GM23338 (cell line): ENCODE results near the gene SORCS2. TPM values are rescaled to one million over a fixed set of nuclear protein-coding genes. Genes with fewer than 3 reads are reported as not detected.

ENCODE experiments used
- ATAC-seq: fragments of 200-7000 bp; cut with Tn5 transposase; 3 replicates; pipeline ENCODE4 v1.9.1; 2020
- DNase-seq: peaks from one replicate; pipeline ENCODE4 v3.0.0-alpha.2; 2015; ENCODE audit warnings: low spot score
- H2AFZ ChIP-seq: fragments of 200-600 bp; sonication (generic); 2 replicates; pipeline ENCODE4 v1.8.0; 2016; ENCODE audit warnings: antibody characterized with exemption, mild to moderate bottlenecking, moderate library complexity
- H3F3A ChIP-seq: fragments of 200-600 bp; sonication (generic); replicated peaks from 2 replicates; pipeline ENCODE4 v1.8.0; 2017; ENCODE audit warnings: antibody characterized with exemption, mixed run types, low read depth
- H3K27ac ChIP-seq: fragments of 200-600 bp; sonication (generic); 2 replicates; pipeline ENCODE4 v1.6.1; 2016; ENCODE audit warnings: low read depth
- H3K27me3 ChIP-seq: fragments of 200-600 bp; sonication (generic); 2 replicates; pipeline ENCODE4 v1.8.0; 2016; ENCODE audit warnings: mild to moderate bottlenecking, mixed run types, moderate library complexity; ENCODE audit not compliant: insufficient read depth
- H3K36me3 ChIP-seq: fragments of 200-600 bp; sonication (generic); 2 replicates; pipeline ENCODE4 v1.8.0; 2016; ENCODE audit warnings: mild to moderate bottlenecking; ENCODE audit not compliant: insufficient read depth
- H3K4me1 ChIP-seq: fragments of 200-600 bp; sonication (generic); 2 replicates; pipeline ENCODE4 v1.8.0; 2016; ENCODE audit warnings: mild to moderate bottlenecking, moderate library complexity; ENCODE audit not compliant: insufficient read depth
- H3K4me2 ChIP-seq: fragments of 200-600 bp; sonication (generic); 2 replicates; pipeline ENCODE4 v1.7.1; 2017; ENCODE audit warnings: mixed run types
- H3K4me3 ChIP-seq: fragments of 200-600 bp; sonication (generic); 2 replicates; pipeline ENCODE4 v1.6.1; 2016; ENCODE audit warnings: mixed run types
- H3K79me2 ChIP-seq: fragments of 200-600 bp; sonication (generic); replicated peaks from 2 replicates; pipeline ENCODE4 v1.8.0; 2017; ENCODE audit warnings: mild to moderate bottlenecking; ENCODE audit not compliant: insufficient read depth
- H3K9me2 ChIP-seq: fragments of 200-600 bp; sonication (generic); 2 replicates; pipeline ENCODE4 v1.8.0; 2017; ENCODE audit not compliant: insufficient read depth
- H4K20me1 ChIP-seq: fragments of 200-600 bp; sonication (generic); replicated peaks from 2 replicates; pipeline ENCODE4 v1.8.0; 2017; ENCODE audit warnings: mild to moderate bottlenecking; ENCODE audit not compliant: insufficient read depth
- H3K27ac Mint-ChIP-seq: 2 replicates; pipeline ENCODE4 v1.8.0; 2020; ENCODE audit warnings: inconsistent platforms, mild to moderate bottlenecking, moderate library complexity, mixed read lengths
- H3K27me3 Mint-ChIP-seq: 3 replicates; pipeline ENCODE4 v1.8.0; 2022; ENCODE audit warnings: low read depth, mild to moderate bottlenecking, moderate library complexity, mixed read lengths, inconsistent platforms; ENCODE audit not compliant: insufficient read depth, poor library complexity
- H3K36me3 Mint-ChIP-seq: 3 replicates; pipeline ENCODE4 v1.8.0; 2021; ENCODE audit warnings: low read depth, mild to moderate bottlenecking, inconsistent platforms, moderate library complexity, mixed read lengths
- H3K4me1 Mint-ChIP-seq: 3 replicates; pipeline ENCODE4 v1.8.0; 2020; ENCODE audit warnings: mild to moderate bottlenecking, inconsistent platforms, mixed read lengths
- H3K4me3 Mint-ChIP-seq: 3 replicates; pipeline ENCODE4 v1.8.0; 2021; ENCODE audit warnings: moderate library complexity, mild to moderate bottlenecking, inconsistent platforms, mixed read lengths
- H3K9me3 Mint-ChIP-seq: 3 replicates; pipeline ENCODE4 v1.8.0; 2020; ENCODE audit warnings: moderate library complexity, mild to moderate bottlenecking, inconsistent platforms, mixed read lengths
- CTCF ChIP-seq, 2 experiments: fragments of 200-600 bp in 1 of 2; sonication (generic) in 1 of 2; conservative IDR thresholded peaks; 2 replicates each; pipeline versions ENCODE4 v1.5.1 to v1.6.1; 2016 to 2017; ENCODE audit warnings: antibody characterized with exemption in 2 of 2, low read depth in 2 of 2, mild to moderate bottlenecking in 2 of 2, moderate library complexity in 1 of 2
- ETS1 ChIP-seq: IDR thresholded peaks from 2 replicates; pipeline ENCODE4 v1.6.1; 2016; ENCODE audit warnings: antibody characterized with exemption
- EZH2 ChIP-seq: fragments of 200-600 bp; sonication (generic); IDR thresholded peaks from one replicate; pipeline ENCODE4 v1.8.0; 2017; ENCODE audit warnings: antibody characterized with exemption, mild to moderate bottlenecking, low read depth; ENCODE audit not compliant: unreplicated experiment
- EZH2phosphoT487 ChIP-seq: fragments of 200-600 bp; sonication (generic); IDR thresholded peaks from one replicate; pipeline ENCODE4 v1.8.1; 2018; ENCODE audit warnings: antibody characterized with exemption; ENCODE audit not compliant: unreplicated experiment
- NANOG ChIP-seq: IDR thresholded peaks from 2 replicates; pipeline ENCODE4 v1.6.1; 2016; ENCODE audit warnings: antibody characterized with exemption, borderline replicate concordance
- POLR2AphosphoS5 ChIP-seq: IDR thresholded peaks from 2 replicates; pipeline ENCODE4 v1.6.1; 2016; ENCODE audit warnings: antibody characterized with exemption, low read depth
- REST ChIP-seq: IDR thresholded peaks from one replicate; pipeline ENCODE4 v1.6.1; 2018; ENCODE audit warnings: antibody characterized with exemption; ENCODE audit not compliant: unreplicated experiment
- STAT1 ChIP-seq: IDR thresholded peaks from one replicate; pipeline ENCODE4 v1.6.1; 2016; ENCODE audit warnings: antibody characterized with exemption; ENCODE audit not compliant: unreplicated experiment
- ZNF114 ChIP-seq: fragments of 250-450 bp; sonication (Bioruptor Pico); IDR thresholded peaks from 2 replicates; pipeline ENCODE4 v1.5.0; 2020; ENCODE audit warnings: mild to moderate bottlenecking, moderate library complexity
- ZNF331 ChIP-seq: fragments of 250-450 bp; sonication (Bioruptor Pico); IDR thresholded peaks from 2 replicates; pipeline ENCODE4 v1.5.0; 2020; ENCODE audit warnings: low read depth, mild to moderate bottlenecking, moderate library complexity
- ZNF462 ChIP-seq: fragments of 250-450 bp; sonication (Bioruptor Pico); IDR thresholded peaks from 2 replicates; pipeline ENCODE4 v1.5.0; 2020; ENCODE audit warnings: mild to moderate bottlenecking, moderate library complexity
- polyA plus RNA-seq: library from polyadenylated mRNA; unstranded; fragments of >200 nt; fragmentation: Nextera tagmentation; extraction: Ambion mirVana; gene quantifications from 2 replicates; pipeline ENCODE4 v1.2.1, GENCODE V29; 2016
- total RNA-seq: library from RNA; depleted of rRNA; stranded (reverse); fragments of >200 nt; shearing (Covaris generic); gene quantifications from 2 replicates; pipeline ENCODE4 v1.2.3, GENCODE V29; 2014

Gene SORCS2
- total and polyA plus RNA-seq, 2 experiments from 2014 or later: 0.47 to 2.4 TPM

GRCh38 chr4:7725951-7726350 lies 533.6 kb downstream of the SORCS2 start (continued):
- no peak for TF ChIP-seq ZNF114 (CRISPR knock-in tag)
- TF ChIP-seq EZH2: no peak
- no peak for TF ChIP-seq EZH2phosphoT487
- TF ChIP-seq NANOG: no peak
- TF ChIP-seq ZNF331 (CRISPR knock-in tag): no peak
- TF ChIP-seq CTCF (conservative IDR thresholded peaks at IDR 0.05; ENCODE audit: low read depth in 2 of 2): no peak

- Histone ChIP-seq H3K27me3 (no peaks in the 10 kb centered on the region), H3K79me2 (no peaks in the 10 kb centered on the region), H2AFZ (no peak overlapping the region), H4K20me1 (no peaks in the 10 kb centered on the region), H3K4me1 (no peaks in the 10 kb centered on the region), H3F3A (no peaks in the 10 kb centered on the region), H3K4me3 (no peak overlapping the region), H3K27ac (no peak overlapping the region), H3K36me3 (no peaks in the 10 kb centered on the region), H3K9me2 (no peaks in the 10 kb centered on the region), H3K4me2 (no peak overlapping the region)
- H3K27ac Mint-ChIP-seq: no peak overlapping the region
- no peaks in the 10 kb centered on the region; the same call in 2 of the 3 replicates for H3K4me1 Mint-ChIP-seq
- no peaks in the 10 kb centered on the region; the same call in 2 of the 3 replicates for H3K36me3 Mint-ChIP-seq
- H3K4me3 Mint-ChIP-seq: no peak overlapping the region
- DNase-seq (no peak), ATAC-seq (no peak)
- H3K9me3 Mint-ChIP-seq: 0 out of 3 replicates have a peak, but pooled peaks cover 3% of the 10 kb centered on the region
- H3K27me3 Mint-ChIP-seq: peaks cover 4% of the 10 kb centered on the region
- no peak for TF ChIP-seq EZH2
- no peak for TF ChIP-seq ZNF462 (CRISPR knock-in tag)
- TF ChIP-seq ETS1: no peak
- TF ChIP-seq POLR2AphosphoS5: no peak
- no peak for TF ChIP-seq REST
- TF ChIP-seq STAT1: no peak
- TF ChIP-seq NANOG: no peak
- TF ChIP-seq EZH2phosphoT487: no peak
These were observed 534.5 kb downstream of the SORCS2 start for GRCh38 chr4:7726665-7727413.
